DMS 273 treated with DMSO at 0.1 percent for 48 hours (cell line): Measurements from ENCODE around the gene CHD2.

Experiments
- DNase-seq: peaks from one replicate; lab custom pipeline; 2025; lab: John Stamatoyannopoulos, UW

The CHD2 gene

DNA sequence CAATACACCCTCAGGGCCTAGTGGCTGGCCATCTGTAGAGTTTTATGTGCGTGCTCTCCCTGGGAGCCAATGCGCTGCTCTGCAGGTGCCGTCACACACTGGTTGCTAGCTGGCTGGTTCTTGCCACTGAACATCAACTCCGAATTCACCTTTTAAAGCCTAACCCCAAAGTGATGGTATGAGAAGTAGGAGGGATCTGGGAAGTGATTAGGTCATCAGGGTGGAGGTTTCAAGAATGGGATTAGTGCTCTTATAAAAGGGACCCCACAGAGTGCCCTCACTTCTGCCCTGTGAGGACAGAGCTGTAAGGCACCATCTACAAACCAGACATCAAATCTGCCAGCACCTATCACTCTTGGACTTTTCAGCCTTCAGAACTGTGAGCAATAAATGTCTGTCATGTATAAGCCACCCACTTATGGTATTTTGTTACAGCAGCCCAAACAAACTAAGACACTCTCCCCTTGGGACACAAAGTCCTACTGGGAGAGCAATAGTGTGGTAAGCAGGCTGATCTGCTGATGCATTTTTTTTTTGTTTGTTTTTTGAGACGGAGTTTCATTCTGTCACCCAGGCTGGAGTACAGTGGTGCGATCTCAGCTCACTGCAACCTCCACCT is 168.6 kb downstream of the CHD2 start:
- no peak for DNase-seq

DNA sequence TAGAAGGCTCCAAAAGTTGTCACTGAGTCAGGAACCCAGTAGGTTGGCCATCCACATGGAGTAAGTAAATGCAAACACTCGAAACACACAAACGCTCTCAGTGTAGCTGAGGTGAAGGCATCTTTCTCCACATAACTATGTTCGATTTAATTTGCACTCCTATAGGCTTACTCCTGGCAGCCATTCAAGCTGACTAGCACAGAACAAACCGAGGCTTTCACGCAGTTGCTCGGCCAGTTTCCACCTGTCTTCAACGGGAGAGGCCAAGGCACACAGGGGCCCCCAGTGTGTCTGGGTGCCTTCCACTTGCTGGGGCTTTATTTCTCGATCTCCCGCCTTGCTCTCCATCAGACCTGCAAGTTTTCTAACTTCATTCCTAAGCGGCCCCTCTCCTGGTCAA is 170.0 kb downstream of the CHD2 start:
- DNase-seq = no peak

DNA sequence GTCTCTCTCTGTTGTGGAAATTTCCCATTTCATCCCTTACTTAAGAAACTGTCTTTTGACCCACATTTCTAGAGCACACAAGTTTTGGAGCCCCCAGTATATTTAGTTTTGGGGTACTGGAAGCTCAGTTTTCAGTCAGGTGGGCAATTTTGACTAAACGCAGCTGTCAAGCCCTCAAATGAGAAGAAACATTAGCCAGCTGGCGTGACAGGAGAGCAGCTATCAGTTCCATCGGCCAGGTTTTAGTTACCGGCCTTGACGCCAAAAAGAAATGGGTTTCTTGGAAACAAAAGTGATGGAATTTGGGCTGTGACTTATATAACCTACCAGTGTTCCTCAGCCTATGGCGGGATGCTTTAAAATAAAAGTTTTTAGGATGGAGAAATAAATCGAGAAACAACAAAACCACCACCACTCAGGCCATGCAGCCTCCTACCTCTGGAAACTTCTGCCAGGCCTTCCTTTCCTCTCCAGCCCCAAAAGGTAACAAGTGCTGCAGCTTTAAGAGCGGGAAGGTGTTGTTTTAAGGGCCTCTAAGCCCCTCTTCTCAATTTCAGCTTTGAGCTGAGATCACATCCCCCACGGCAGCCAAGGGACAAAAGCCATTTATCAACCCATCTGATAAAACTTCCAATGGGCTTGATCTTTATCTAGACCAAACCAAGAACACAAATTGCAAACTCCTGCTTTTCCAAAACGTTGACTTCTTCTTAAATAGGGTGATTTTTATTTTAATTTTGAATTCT is 170.6 kb downstream of the CHD2 start:
- no peak for DNase-seq

DNA sequence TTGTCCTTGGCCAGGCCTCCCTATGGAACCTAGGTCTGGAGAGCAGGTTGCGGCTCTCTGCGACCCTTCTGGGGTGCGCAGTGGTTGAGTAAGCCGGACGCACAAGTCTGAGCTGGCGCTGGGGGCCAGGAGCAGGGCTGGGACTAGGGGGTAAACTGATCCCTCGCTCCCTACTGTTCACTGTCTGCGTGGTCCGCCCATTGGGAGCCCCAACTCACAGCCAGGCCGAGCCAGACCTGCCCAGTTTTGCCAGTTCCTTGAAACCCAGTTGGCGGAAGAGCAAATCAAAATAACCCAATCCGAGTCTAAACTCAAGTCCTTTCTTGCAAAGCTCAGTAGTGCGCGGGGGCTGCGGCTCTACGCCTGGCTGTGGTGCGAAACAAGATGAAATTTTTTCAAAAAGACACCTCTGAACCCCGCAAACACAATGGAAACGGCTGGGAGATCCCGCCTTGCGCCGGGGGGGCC is 171.4 kb downstream of the CHD2 start:
- no peak for DNase-seq

DNA sequence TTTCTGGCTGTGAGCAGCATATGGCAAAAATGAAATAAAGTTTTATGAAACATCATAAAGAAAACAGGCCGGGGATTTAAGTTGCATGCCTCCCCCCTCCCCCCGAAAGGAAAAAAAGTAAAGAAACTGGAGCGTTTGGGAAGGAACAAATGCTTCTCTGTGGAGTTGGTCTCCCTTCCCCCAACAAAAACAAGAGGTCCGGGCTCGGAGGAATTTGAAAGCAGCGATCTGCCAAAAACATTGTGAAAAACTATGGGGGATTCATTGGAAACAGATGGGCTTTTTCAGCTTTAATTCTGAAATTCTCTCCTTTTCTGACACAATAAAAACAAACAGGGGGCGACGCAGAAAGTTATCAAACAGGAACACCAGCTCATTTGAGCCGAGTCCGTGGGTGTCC is 171.9 kb downstream of the CHD2 start:
- DNase-seq = no peak

DNA sequence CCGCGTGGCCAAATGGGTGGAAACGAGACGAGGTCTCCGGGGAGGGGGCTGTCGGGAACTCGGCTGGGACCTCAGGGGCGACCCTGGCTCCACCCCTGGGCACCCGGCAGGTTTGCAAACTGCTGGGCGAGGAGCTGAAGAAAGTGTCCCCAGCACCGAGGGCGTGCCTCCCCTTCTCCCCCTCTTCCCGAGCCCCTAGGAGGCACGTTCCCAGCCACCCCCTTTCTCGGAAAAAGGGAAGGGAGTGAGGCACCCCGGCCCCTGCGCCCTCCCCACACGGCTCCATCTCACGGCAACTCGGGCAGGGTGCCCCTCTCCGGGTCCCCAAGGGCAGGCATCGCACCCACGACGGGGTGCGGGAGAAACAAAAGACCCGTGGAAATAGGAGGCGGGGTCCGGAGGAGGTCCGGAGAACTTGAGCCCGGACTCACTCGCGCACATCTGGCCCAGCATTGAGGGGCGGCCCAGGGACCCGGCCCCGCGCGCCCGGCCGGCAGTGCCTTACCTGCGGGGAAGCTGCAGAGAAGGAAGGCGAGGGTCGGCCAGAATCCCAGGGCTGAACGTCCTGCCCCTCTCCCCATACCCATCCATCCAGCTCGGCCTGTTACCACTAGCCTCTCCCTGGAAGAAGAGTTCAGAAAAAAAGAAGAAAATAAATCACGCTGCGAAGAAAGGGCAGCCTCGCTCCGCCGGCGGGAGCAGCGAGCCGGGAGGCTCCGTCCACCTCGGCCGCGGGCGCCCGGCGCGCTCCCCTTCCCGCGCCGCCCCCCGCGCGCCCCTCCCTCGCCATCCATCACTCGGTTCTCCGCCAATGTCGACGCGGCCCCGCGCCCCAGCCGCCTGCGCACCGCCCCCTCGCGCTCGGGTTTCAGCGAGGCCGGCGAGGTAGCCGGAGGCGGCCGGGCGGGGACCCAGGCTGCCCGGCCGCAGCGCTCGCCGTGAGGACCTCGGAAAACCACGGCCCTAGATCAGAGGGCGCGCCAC is 172.6 kb downstream of the CHD2 start:
- DNase-seq = no peak

DNA sequence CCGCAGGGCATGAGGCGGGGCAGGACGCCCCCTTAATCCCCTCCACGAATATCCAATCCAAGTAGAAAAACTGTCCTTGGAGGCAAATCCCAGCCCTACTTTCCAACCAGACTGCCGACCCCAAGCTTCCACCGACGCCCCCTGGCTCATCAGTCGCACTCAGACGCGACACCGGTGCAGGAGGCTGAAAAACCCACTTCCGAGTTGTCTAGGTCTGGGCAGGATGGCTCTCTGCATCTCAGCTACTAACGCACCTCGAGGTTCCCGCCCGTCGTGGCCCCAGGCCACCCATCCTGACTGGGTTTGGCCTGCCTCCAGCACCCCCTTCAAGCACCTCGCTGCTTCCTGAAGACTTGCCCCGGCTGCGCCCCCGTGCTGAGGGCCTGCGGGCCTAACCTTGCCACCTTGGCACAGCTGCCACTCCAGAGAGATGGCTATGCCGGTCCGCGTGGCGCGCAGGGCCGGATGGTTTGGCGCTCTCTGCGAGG is 173.4 kb downstream of the CHD2 start:
- no peak for DNase-seq

DNA sequence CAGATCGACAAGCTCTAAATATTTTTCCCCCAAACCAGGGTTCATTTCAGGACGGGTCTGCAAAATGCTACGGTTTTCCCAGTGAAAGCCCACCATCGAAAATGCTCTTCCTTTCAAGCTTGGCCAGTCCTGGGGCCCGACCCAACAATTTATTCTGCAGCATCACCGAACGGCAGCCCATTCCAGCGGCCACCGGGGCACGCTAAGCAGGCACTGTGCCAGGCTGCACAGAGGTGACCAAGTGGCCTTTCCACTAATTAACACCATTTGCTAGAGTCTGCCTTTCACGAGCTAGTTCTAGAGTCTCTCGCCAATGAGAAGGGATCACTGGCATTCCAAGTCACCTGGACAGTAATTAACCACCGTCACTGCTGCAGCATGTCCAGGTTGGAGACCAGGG is 174.5 kb downstream of the CHD2 start:
- no peak for DNase-seq

DNA sequence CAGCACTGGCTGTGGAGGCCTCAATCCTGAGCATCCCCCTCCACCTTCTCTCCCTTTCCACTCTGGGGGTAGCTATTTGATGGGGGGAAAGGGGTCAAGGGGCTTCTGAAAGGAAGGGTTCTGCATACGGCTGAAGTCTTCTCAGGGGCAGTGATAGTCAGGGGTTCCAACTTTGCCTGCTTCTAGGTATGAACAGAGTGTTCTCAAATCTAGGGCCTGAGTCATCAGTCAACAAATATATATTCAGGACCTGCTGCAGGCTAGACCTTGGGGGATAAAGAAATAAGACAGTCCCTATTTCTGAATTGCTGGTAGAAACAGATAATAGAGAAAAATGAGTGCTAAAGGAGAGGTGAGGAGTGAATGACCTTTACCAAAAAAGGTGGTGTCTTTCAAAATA is 176.1 kb downstream of the CHD2 start:
- DNase-seq = no peak

DNA sequence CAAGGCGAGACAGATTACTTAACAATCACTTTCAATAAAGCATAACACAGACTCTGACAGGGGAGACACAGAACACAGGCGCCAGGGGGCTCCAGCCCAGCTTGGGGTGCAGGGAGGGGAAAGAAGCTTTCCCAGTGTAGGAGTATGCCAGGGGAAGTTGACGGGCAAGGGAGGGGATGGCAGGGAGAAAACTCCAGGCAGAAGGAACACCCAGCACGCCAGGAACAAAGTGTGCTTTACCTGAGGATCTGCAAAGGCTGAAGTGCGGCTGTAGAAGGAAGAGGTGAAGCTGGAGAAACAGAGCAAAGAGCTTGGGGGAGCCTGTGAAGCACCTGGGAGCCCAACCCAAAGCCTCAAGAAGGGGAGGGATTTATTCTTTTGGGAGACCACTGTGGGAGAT is 176.8 kb downstream of the CHD2 start:
- no peak for DNase-seq
